Colonic mucosa (tissue), 4 donors: ENCODE measurements around the gene PYCARD. TPM values are rescaled to one million over a fixed set of nuclear protein-coding genes. Genes with fewer than 3 reads are reported as not detected.

Experiments
- DNase-seq: peaks from one replicate; pipeline ENCODE4 v3.0.0-alpha.2; 2020
- H3K27ac ChIP-seq: fragments of 200-600 bp; one replicate; pipeline ENCODE4 v1.8.0; 2021
- H3K27me3 ChIP-seq: fragments of 200-600 bp; one replicate; pipeline ENCODE4 v1.8.0; 2021
- H3K36me3 ChIP-seq: fragments of 200-600 bp; one replicate; pipeline ENCODE4 v1.8.0; 2021
- H3K4me1 ChIP-seq: fragments of 200-600 bp; one replicate; pipeline ENCODE4 v1.8.0; 2021; ENCODE audit warnings: mild to moderate bottlenecking
- H3K4me3 ChIP-seq: fragments of 200-600 bp; one replicate; pipeline ENCODE4 v1.8.0; 2021
- H3K9ac ChIP-seq, 2 donors: one replicate each; pipeline ENCODE4 v1.7.0; 2013; ENCODE audit warnings: control low read depth in 2 of 2, low read depth in 2 of 2, low read length in 2 of 2
- H3K9me3 ChIP-seq: fragments of 200-600 bp; one replicate; pipeline ENCODE4 v1.8.0; 2021
- intact Hi-C: fragments of 100-400 bp; cut with DNase I; formaldehyde crosslinking; loops from one replicate; pipeline ENCODE4 v1.14.1; 2022
- total RNA-seq, 2 donors: library from RNA; stranded (reverse); fragmentation: NEBNext Ultra II Directional in 1 of 2; extraction: Animal tissue kit (Norgen Biotek cat#: 25700) in 1 of 2; gene quantifications; one replicate each; pipeline ENCODE4 v1.2.1, GENCODE V29; 2021
- TF ChIP-seq, protein P1 (sequence below): fragments of 200-600 bp; IDR thresholded peaks from one replicate; pipeline ENCODE4 v1.8.0; 2022; ENCODE audit warnings: antibody characterized with exemption, mild to moderate bottlenecking
- donor health status: healthy.
- donor health status: DM: no; HTN: no; CAD: no.
- donor health status: DM: no; HTN: no; CAD: no.

Gene PYCARD
- total RNA-seq, 2 donors from 2014 or later = 118 to 119 TPM

DNA sequence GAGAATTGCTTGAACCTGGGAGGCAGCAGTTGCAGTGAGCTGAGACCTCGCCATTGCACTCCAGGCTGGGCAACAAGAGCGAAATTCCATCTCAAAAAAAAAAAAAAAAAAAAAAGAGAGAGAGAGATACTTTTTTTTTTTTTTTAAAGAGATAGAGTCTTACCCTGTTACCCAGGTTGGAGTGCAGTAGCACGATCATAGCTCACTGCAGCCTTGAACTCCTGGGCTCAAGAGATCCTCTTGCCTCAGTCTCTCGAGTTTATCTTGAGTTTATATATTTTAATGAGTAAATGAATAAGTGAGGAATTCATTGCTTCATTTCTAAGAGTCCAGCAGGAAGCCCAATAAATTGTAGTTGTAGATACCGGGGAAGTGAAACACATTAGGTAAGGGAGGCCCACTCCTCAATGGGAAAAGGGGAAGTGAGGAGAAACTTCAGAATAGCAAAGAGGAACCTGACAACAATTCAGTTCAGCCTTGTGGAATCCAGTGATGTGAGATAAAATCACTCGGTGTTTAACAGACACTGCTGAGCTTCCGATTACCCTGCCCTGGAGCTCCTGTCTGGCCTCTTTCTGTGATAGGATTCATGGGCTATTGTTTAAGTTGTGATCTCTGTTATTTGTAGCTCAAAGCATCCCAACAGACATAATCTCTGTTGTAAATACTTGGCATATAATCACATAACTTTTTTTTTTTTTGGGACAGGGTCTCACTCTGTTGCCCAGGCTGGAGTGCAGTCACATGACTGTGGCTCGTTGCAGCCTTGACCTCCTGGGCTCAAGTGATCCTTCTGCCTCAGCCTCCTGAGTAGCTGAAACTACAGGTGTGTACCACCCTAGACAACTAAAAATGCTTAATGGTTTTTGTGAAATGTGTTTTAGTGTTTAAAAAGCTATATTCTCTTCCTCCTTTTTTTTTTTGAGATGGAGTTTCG, 41.4 kb upstream of the PYCARD start:
- DNase-seq = no peak
- Histone ChIP-seq H3K27ac (no peak overlapping the region), H3K4me3 (no peak overlapping the region), H3K36me3 (no peaks in the 10 kb centered on the region), H3K4me1 (no peaks in the 10 kb centered on the region), H3K27me3 (no peaks in the 10 kb centered on the region), H3K9ac (no peak overlapping the region), H3K9me3 (no peaks in the 10 kb centered on the region)
- intact Hi-C loops = no loop called here
- TF ChIP-seq, protein P1, sequence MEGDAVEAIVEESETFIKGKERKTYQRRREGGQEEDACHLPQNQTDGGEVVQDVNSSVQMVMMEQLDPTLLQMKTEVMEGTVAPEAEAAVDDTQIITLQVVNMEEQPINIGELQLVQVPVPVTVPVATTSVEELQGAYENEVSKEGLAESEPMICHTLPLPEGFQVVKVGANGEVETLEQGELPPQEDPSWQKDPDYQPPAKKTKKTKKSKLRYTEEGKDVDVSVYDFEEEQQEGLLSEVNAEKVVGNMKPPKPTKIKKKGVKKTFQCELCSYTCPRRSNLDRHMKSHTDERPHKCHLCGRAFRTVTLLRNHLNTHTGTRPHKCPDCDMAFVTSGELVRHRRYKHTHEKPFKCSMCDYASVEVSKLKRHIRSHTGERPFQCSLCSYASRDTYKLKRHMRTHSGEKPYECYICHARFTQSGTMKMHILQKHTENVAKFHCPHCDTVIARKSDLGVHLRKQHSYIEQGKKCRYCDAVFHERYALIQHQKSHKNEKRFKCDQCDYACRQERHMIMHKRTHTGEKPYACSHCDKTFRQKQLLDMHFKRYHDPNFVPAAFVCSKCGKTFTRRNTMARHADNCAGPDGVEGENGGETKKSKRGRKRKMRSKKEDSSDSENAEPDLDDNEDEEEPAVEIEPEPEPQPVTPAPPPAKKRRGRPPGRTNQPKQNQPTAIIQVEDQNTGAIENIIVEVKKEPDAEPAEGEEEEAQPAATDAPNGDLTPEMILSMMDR = no peak

DNA sequence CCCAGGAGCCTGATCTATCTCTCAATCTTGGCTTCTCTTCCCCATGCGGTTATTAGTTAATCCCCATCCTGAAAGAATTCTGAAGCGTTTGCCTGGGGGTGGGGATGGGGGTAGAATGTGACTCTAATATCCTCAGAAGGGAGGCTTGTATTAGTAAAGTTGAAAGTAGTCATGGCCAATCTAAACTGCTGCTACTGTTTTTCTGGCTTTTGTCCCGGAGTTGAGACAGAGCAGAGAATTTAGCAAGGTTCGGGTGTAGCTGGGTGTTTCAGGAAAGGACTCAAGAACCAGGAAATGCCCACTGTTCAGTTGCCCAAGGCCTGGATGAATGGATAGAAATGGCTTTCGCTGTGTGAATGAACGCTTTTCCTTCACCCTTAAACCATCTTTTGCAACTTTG, 39.6 kb upstream of the PYCARD start:
- intact Hi-C loops = no loop called here
- Histone ChIP-seq H3K4me3 (no peak overlapping the region), H3K27ac (no peak overlapping the region), H3K27me3 (no peaks in the 10 kb centered on the region), H3K9ac (no peak overlapping the region), H3K4me1 (no peaks in the 10 kb centered on the region), H3K36me3 (no peaks in the 10 kb centered on the region), H3K9me3 (no peaks in the 10 kb centered on the region)
- no peak for DNase-seq
- TF ChIP-seq, protein P1 = no peak

GRCh38 chr16:31238041-31238440, 35.5 kb upstream of the PYCARD start:
- Histone ChIP-seq H3K9me3 (no peaks in the 10 kb centered on the region), H3K4me1 (no peaks in the 10 kb centered on the region), H3K27ac (no peak overlapping the region), H3K9ac (no peak overlapping the region), H3K27me3 (no peaks in the 10 kb centered on the region), H3K36me3 (no peaks in the 10 kb centered on the region), H3K4me3 (no peak overlapping the region)
- DNase-seq = no peak
- TF ChIP-seq, protein P1 = no peak
- intact Hi-C loops = no loop called here

DNA sequence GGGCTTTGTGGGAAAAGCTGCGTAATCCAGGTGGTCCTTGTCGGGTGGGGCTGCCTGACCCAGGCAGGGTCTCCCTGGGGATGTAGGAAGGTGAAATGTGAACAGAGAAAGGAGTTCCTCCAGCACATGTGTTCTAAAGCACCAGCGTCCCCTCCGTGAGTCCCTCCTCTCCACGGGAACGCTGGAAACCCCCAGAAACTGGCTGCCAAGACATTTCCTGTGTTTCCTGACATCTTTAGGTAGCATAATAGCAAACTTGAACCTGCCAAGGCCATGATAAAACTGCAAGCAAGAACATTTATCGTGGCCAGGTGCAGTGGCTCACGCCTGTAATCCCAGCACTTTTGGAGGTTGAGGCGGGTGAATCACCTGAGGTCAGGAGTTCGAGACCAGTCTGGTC, 26.9 kb upstream of the PYCARD start:
- Histone ChIP-seq H3K9me3 (no peaks in the 10 kb centered on the region), H3K27me3 (no peaks in the 10 kb centered on the region), H3K9ac (no peak overlapping the region), H3K27ac (no peak overlapping the region), H3K4me1 (no peaks in the 10 kb centered on the region), H3K4me3 (no peak overlapping the region), H3K36me3 (no peaks in the 10 kb centered on the region)
- DNase-seq = no peak
- TF ChIP-seq, protein P1 = no peak
- intact Hi-C loops = no loop called here

DNA sequence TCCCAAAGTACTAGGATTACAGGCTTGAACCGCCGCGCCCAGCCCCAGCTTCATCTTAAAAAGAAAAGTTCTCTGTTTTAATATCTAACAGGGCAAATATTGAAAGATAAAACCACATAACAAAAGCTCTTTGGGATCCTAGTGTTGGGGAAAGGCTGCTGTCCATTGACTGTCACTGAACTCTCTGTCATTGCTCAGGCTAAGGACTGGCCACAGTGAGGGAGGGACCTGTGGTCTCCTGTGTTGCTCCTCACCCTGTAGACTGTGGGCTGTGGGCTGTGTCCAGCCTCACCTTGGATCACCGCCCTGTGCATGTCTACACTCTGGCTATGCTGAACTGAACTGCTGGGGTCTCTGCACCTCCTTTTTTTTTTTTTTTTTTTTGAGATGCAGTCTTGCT, 25.6 kb upstream of the PYCARD start:
- Histone ChIP-seq H3K4me1 (no peaks in the 10 kb centered on the region), H3K9ac (no peak overlapping the region), H3K27me3 (no peaks in the 10 kb centered on the region), H3K27ac (no peak overlapping the region), H3K9me3 (no peaks in the 10 kb centered on the region), H3K4me3 (no peak overlapping the region), H3K36me3 (no peaks in the 10 kb centered on the region)
- TF ChIP-seq, protein P1 = no peak
- intact Hi-C loops = no loop called here
- no peak for DNase-seq
